Stimulated activated CD8-positive, alpha-beta memory T cell treated with anti-CD3 and anti-CD28 coated beads, Interleukin-4, amount 100 ng/mL, for 1 hour (primary cell): ENCODE data around the gene INF2.
A peak's percentile ranks its signal among the peaks of the same experiment; 100 is the strongest.

ENCODE experiments used
- DNase-seq, 2 donors: peaks; one replicate each; pipeline ENCODE4 v3.0.0-alpha.2; 2020; ENCODE audit warnings: low read depth in 2 of 2, low spot score in 1 of 2

The INF2 gene

DNA sequence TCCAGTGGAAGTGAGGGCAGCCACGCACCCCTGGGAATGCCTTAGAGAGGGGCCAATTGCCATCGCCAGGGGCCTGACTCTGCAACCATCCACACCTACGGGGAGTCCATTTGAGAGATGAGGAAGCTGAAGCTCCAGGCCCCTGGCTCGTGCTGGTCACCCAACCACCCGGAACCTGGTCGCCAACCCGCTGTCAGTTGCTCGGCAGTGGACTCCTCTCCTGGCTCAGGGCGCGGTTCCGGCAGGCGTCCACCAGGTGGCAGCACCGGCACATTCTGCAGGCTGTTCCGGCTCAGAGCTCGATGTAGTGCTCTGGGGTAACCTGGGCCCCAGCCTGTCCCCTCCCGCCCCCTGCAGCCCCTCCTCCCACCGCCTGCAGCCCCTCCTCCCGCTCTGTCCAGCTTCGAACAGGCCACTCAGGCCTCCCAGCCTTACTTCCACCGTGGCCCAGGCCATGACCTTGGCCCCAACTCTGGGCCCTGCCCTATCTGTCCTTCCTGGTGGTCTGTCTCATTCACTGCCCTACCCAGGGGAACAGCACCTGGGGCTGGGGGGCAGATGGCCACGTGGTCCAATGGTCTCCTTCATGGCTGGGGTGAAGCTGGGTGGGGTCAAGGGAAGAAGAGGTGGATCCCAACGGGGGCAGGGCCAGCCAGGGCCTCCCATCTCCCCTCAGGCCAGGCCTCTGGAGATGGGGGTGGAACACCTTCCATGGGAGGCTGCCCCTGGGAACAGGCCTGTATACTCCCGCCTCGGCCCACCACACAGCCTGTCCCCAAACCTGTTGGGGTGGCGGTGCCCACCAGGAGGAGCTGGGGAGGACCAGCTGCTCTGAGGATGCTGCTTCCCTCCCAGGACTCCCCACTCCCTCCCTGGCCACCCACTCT is 79.3 kb downstream of the INF2 start:
- peak; percentile 86 to 90 for DNase-seq

DNA sequence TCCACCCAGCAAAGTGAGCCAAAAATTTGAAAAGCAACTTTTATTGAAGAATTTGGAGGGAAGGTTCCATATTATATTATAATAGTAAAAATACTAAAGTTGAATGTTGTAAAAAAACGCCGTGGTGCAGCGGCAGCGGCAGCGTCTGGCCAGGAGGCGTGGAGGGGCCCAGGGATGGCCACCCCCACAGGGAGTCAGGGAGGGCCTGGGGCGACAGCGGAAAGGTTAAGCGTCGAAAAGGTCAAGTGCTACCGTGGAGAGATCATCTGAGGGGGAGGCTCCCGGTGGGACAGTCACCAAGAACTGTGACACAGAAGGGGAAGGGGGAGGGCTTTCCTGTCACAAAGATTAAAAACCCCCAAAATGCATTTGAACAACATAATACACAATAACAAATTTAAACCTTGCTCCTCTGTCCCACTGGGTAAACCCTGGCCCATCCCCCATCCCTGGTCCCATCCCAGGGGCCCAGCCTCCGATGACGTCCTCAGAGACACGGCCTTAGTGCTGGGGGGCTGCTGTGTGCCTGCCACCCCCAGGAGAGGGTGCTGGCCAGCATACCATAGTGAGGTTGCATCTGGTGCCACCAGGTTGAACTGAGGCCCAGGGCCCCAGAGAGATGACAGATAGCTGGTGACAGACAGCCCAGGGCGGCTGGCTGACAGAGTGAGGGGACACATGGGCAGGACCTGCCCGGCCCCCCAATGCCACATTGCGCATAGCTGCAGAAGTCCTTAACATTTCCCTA is 80.1 kb downstream of the INF2 start:
- DNase-seq, result no peak

DNA sequence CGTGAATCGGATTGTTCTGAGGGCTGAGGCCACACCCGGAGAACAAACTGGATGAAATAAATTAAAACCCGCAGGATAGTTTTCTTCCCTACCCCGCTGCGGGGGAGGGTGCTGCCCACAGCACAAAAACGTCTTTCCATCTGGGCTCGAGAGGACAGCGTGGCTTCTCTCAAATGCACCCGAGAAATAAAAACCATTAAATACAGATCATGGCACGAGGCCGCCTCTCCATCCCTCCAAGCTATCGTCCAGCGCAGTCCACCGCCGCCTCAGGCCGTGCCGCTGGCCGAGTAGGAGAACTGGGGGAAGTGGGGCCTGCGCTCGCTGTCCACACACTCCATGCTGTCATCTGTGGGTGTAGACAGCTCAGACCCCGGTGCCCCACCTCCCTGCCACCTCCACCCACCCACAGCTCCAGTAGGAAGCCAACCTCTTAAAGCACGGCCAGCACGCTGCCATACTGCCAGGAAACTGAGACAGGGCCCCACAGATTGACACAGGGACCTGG is 80.7 kb downstream of the INF2 start:
- no peak for DNase-seq

DNA sequence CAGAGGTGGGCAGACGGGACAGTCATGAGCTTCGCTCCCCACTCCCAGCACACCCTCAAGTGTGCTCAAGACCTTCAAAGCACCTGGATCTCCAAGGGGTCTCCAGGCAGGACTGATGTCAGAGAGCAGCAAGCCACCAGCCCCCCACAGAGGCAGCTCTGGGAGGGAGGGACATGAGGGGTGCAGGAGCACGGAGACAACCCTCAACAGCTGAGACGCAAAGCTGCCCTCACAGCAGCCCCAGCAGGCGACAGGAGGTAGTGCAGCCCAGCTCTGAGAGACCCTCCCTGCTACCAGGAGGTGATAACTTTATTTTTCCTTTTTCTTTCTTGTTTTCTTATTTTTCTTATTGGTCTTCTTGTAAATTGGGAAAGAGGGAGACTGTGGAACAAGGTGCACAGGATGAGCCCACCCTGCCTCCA is 81.4 kb downstream of the INF2 start:
- DNase-seq, result no peak

DNA sequence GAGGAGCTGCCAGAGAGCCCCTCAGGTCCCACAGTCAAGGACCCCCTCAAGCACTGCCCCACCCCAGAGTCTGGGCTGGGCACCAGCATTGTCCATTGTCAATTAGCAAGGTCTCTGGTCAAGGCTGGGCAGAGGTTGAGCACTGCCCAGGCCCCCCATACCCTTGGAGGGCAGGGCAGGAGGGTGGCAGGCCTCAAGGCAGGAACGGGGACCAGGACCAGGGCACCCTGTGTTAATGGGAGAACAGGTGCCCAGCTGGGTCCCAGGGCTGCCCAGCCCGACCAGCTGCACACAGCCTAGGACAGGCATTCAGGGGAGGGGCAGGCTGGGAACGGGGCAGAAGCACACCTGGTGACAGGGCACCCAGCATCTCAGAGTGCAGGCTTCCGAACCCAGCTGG is 82.0 kb downstream of the INF2 start:
- no peak for DNase-seq
